DMS53 treated with DMSO at 0.1 percent for 48 hours (cell line): Measurements from ENCODE around the gene PSMC6.
"Not testable (repeated sequence)": the region's sequence is repeated elsewhere in the genome, so short reads cannot be mapped to it uniquely, and the experiment has no call there.

Experiments
- DNase-seq: peaks from one replicate; lab custom pipeline; 2025; ENCODE audit not compliant: unreplicated experiment; lab: John Stamatoyannopoulos, UW

PSMC6 gene

GRCh38 chr14:52716155-52716554, 9.2 kb downstream of the PSMC6 start:
- no peak for DNase-seq

GRCh38 chr14:52723514-52724359, 16.7 kb downstream of the PSMC6 start:
- DNase-seq = no peak

GRCh38 chr14:52724360-52724644, 17.3 kb downstream of the PSMC6 start:
- DNase-seq = no peak

GRCh38 chr14:52727509-52727908, 20.5 kb downstream of the PSMC6 start:
- not testable (repeated sequence) for DNase-seq

- not testable (repeated sequence) for DNase-seq
Observed at GRCh38 chr14:52729035-52729434, 22.0 kb downstream of the PSMC6 start.

GRCh38 chr14:52729585-52729924, 22.6 kb downstream of the PSMC6 start:
- DNase-seq = no peak

GRCh38 chr14:52729925-52730708, 23.1 kb downstream of the PSMC6 start, which contains the start of gene STYX:
STYX (plus strand) TSS chr14:52730166; CDS start chr14:52730475, 309 bp downstream.
- peak; percentile 87 for DNase-seq

GRCh38 chr14:52730709-52731111, 23.7 kb downstream of the PSMC6 start:
- no peak for DNase-seq

GRCh38 chr14:52733824-52734223, 26.8 kb downstream of the PSMC6 start:
- DNase-seq = no peak

- no peak for DNase-seq
Observed at GRCh38 chr14:52735921-52736489, 29.0 kb downstream of the PSMC6 start.

- no peak for DNase-seq
Observed at GRCh38 chr14:52738409-52738808, 31.4 kb downstream of the PSMC6 start.

GRCh38 chr14:52740751-52741150, 33.8 kb downstream of the PSMC6 start:
- DNase-seq = no peak

GRCh38 chr14:52741865-52742264, 34.9 kb downstream of the PSMC6 start:
- DNase-seq = no peak

GRCh38 chr14:52748647-52749292, 41.8 kb downstream of the PSMC6 start:
- DNase-seq = no peak

- DNase-seq = peak; percentile 54
Observed at GRCh38 chr14:52755607-52756316, 48.8 kb downstream of the PSMC6 start.

GRCh38 chr14:52759145-52759544, 52.1 kb downstream of the PSMC6 start:
- no peak for DNase-seq

- DNase-seq = not testable (repeated sequence)
Observed at GRCh38 chr14:52762923-52763322, 55.9 kb downstream of the PSMC6 start.

- DNase-seq = no peak
Observed at GRCh38 chr14:52767058-52767833, 60.2 kb downstream of the PSMC6 start.

GRCh38 chr14:52769887-52770286, 62.9 kb downstream of the PSMC6 start:
- no peak for DNase-seq

- DNase-seq = no peak
Observed at GRCh38 chr14:52776816-52777215, 69.8 kb downstream of the PSMC6 start.
